Ramos (cell line): ENCODE measurements around the gene XPO5.

Source experiments
- in situ Hi-C: fragments of 300-500 bp; cut with MboI; formaldehyde crosslinking; loops from one replicate; pipeline ENCODE4 v1.14.3; 2022; ENCODE audit warnings: low sequenced_read_pairs; ENCODE audit not compliant: unreplicated experiment

Gene XPO5

DNA sequence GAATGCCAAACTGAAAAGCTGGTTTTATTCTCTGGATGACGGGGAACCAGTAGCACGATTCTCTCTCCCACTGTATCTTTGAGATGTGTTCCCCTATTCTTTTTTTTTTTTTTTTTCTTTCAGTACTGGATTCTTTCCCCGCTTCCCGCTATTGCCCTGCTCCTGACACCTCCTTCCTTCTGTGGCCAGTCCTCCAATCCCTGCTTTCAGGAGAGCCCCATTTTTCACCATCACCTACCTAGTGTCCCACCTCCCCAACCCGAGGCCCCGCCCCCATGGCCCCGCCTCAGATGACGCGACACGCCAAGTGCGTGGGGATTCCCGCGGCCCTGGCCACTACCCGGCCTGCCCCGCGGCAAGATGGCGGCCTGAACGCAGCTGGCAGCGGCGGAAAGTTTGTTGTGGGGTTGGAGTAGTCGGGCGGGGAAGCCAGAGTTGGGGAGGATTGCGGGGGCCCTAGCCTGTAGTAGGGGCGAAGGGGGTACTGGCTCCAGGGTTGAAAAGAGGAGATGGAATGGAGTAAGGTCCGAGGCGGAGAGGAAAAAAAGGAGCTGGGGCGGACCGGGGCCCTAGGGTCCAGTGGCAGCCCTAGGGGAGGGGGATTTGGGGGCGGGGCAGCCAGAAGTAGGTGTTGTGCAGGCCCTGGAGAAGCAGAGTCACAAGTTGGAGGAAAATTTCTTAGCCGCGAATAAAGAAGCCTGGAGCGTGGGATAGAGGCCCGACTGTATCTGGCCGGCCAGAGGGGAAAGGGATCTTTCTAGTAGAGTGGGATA lies 98.4 kb downstream of the XPO5 start, which contains the start of gene TJAP1:
TJAP1 (plus strand) TSS at position 336 of the 773 bp plus-strand sequence. CDS start 21,432 bp downstream, outside the sequence.
- in situ Hi-C loops: no loop called here

DNA sequence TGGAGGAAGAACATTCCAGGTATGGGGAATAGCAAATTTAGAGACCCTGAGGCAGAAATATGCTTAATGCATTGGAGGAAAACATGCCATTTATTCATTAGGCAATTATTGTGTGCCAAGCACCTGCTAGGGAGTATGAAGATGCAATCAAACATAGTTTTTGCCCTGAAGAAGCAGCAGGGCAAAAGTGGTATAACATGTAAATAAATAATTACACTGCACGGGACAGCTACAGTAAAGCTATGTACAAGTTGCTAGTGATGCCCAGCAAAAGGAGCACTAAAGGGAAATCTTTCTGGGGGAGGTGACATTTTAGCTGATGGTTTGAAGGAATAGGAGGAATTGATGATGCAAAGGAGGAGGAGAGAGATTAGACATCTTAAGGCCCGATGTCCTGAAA lies 99.1 kb downstream of the XPO5 start:
- in situ Hi-C loops: no loop called here

DNA sequence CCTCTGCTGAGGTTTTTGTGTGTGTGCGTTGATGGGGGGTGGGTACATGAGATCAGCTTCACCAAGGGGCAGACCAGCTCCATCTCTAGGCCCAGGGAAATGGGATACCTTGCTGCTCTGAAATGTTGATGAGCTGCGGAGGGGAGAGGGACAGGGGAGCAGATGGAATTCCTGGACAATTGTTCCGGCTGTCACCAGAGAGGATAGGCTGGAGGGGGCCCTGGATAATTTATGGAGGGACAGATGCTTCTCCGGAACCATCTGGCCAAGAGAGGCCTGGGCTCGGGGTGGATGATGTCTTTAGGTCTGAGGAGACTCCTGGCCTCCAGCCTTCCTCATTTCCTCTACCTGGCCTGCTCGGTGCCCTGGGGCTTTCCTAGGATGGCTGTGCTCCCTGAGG lies 100.3 kb downstream of the XPO5 start:
- in situ Hi-C loops: no loop called here

DNA sequence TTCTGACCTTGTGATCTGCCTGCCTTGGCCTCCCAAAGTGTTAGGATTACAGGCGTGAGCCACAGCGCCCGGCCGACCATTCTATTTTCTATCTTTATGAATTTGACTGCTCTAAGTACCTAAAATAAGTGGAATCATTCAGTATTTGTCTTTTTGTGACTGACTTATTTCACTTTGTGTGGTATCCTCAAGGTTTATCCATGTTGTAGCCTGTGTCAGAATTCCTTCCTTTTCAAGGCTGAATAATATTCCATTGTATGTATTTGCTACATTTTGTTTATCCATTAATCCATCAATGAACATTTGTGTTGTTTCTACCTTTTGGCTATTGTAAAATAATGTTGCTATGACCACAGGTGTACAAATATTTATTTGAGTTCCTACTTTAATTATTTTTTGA lies 103.3 kb downstream of the XPO5 start:
- in situ Hi-C loops: no loop called here
